Medulla oblongata (tissue), 1 donor: ENCODE results near the gene ANK2.
A peak's percentile ranks its signal among the peaks of the same experiment; 100 is the strongest.
"Not testable (repeated sequence)": the region's sequence is repeated elsewhere in the genome, so short reads cannot be mapped to it uniquely, and the experiment has no call there.

Source experiments
- DNase-seq: peaks from one replicate; pipeline ENCODE4 v3.0.0-alpha.2; 2015; ENCODE audit errors: extremely low spot score

Gene ANK2

DNA sequence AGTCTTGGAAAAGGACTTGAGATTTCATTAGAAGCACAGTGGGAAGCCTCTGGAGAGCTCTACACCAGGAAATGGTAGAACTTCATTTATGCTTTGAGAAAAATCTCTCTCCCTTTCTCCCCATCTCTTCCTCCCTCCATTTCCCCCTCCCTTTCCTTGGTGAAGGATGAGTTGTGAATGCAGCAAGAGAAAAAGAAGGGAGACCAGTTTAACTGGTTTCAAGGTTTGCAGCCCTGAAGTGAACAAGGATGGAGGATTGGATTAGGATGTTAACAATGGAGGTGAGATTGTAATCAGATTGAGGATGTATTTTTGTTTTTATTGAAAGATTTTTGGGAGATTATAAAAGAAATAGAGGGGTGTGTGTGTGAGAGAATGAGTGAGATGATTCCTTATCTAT is 99.5 kb downstream of the ANK2 start:
- DNase-seq, result no peak

DNA sequence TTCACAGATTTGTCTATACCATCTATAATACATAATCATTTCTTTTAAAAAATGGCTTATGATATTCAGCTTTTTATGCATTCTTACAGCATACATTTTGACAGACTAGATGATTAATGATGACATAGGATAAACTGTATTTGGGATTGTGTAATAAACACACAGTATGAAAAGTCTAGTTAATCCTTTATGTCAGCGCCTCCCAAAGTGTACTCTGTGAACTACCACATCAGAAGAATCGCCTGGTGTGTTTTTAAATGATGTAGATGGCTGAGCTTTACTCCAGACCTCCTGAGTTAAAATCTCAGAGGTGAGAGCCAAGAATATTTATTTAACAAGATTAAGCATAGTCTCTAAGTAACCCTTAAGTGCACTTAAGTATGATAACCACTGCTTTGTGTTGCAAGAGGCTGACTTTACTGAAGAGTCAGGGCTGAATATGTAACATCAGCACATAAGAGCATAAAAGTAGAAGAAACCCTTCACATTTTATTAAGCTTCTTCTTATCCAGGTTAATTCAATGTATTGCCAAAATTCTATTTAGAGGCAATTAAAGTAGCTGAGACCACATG is 104.2 kb downstream of the ANK2 start:
- DNase-seq, result no peak

DNA sequence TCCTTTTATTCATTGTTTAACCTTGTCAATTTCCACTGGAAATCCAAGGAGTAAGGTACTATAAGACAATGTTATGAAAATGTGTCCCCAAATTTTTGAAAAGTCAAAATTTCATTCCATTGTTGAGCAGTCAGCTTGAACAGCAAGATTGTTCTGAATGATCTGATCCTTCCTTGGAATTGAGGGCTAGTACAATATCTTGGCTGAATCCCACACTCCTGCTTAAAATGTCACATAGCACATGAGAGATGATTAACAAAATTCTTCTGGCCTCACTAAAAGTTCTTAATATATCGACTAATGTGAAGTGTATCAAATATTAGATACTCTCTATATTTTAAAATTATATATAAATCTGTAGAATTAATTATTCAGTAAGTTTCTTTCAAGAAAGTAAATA is 104.8 kb downstream of the ANK2 start:
- DNase-seq, result no peak

DNA sequence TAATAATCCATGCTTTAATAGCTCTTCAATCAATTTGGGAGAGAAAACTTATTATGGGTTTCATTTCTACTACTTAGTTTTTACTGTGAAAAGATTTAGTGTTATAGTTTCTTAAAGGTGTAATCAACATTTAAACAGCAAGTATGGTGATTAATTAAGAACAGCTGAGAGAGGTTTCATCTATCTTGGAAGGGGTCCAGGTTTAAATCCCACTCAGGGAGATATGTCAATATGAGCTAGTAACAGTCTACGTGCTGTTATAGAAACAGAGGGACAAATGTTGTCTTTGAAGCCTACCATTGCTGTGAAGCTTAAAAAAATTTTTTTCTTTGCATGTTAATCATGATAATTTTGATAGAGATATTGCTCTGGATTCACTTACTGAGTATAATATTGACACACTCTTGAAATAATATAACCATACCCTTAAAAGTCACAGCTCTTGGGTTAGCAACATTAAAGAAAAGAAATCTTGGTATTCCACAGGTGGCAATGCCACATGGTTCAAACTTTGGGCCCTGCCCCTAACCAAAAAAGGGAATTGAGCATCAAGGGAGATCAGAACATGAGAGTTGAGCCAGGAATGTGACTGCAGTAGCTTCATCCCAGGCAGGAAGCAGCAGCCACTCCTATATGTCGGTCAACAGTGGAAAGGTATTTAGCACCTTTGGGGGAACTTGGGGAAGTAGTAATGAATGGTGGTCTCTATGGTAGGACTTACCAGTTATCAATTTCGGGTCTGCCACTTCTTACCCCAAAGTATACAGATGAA is 107.8 kb downstream of the ANK2 start:
- no peak for DNase-seq

DNA sequence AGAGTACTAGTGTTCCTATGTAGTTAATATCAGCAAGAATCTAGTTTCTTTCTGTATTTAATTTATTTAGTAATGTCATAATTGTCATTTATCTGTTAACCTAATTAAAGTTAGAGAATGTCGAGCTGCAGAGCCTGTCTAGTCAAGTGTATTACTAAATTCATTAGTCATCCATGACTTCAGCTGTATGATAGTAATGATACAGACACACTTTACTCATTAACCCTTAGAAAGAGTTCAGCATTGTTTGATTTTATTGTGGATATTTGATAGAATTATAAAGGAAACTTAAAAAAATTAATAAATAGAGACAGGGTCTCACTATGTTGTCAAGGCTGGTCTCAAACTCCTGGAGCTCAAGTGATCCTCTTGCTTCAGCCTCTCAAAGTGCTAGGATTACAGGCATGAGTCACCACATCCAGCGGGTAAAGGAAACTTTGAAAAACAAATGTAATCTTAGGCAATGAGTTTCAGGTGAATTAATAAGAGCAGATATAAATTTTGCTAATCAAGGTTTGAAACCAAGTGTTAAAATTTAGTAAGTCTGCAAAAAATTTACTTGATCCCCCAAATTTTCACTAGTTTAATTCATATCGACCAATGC is 110.6 kb downstream of the ANK2 start:
- no peak for DNase-seq

DNA sequence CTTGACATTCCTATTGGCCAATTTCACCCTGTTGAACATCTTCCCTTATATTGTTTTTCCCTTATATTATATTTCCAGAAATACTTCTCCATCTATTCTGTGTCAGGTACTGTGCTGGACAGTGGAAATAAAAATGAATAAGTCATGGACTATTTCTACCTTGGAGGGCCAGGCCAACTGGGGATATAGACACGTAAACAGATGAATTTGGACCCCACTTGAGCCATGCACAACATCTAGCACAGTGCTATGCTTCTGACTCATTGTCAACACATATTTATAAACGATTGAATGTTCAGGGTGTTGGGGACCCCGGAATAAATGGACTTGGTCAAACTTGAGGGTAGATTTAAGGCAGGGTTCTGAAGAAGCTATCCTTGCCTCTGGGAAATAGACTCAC is 111.1 kb downstream of the ANK2 start:
- DNase-seq, result no peak

DNA sequence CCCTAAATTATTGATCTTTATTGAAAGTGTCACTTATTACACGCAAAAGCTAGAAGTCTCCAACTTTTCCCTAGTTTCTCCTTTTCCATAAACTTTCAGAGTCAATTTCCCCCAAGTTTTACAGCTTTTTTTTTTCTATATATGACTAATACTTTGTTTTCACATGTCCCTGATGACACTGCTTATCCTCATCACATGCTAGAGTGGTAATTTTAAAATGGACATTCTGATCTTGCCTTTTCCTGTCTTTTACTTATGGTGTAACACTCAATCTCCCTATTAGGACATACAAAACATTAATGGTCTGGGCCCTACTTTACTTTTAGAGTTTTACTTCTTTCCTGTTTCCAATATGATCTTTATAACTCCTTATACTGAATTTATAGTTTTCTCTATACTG is 112.6 kb downstream of the ANK2 start:
- no peak for DNase-seq

DNA sequence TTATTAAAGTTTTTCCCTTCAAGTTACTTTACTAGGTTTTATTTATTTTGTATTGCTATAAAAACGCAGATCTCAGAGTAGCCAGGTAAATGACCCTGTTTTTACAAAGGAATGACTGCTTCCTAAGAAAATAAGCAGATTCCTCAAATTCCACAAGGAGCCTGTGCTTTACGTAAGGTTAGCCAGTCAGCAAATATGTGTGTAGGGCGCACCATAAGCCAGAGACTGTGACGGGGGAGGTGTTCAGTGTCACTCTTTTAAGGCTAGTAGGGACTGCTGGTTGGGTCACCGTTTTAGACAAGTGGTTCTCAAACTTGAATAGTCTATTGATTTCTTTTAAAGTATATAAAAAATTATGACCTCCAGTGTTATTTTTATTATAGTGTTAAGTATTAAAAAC is 119.9 kb downstream of the ANK2 start:
- DNase-seq, result no peak

DNA sequence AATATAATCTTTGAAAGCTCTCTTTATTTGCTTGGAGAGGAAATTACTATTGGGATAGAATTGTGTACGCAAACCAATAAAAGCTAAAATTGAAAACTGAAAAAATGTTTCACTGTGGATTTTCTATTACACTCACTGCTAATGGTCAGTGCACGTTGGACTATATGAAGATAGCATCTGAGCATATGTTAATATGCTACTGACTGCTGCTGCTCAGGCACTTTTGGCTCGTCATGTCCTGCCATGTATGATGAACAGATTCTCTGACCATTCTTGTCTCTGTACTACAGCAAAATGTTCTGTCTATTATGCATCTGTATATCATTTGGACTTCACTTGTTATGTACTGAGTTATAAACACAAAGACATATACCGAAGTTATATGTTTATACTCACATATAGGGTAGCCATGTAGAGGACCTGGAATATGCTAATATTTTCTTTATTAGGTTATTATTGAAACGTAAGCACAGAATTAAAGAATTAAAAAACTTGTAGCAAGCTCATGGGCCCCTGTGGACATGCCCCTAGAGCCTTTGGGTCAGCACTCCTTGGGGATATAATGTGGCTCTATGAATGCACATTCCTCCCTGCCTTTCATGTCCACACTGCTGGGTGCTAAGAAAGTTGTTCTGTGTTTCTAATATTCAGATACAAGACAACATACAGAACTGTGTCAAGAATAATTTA is 120.8 kb downstream of the ANK2 start:
- no peak for DNase-seq

DNA sequence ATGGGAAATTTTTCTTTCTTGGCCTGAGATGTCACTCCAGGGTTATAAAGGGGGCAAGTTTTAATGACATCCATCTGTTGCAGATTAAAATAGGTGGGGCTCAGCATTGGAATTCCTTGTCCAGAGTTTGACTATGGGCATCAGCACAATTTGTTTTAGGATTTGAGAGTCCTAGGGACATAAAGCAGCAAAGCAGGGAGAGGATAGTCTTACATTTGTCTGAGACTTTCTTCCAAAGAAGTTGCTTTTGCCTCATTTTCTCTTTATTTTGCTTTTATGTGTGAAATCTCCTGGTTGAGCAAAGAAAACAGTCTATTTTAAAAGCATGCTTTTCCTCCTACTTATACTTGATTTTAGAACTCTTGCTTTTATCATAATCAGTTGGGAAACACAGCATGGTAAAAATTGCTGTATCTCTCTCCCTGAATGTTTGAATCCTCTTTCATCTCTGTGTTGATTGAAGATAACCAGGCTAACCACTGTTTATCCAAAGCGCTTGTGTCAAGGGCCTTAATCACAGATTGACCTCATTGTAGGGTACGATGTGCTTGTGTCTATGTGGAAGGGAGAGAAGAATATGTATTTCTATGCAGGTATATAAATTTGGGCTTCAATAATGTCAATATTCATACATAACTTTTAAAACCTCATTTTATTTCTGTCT is 121.5 kb downstream of the ANK2 start:
- no peak for DNase-seq

DNA sequence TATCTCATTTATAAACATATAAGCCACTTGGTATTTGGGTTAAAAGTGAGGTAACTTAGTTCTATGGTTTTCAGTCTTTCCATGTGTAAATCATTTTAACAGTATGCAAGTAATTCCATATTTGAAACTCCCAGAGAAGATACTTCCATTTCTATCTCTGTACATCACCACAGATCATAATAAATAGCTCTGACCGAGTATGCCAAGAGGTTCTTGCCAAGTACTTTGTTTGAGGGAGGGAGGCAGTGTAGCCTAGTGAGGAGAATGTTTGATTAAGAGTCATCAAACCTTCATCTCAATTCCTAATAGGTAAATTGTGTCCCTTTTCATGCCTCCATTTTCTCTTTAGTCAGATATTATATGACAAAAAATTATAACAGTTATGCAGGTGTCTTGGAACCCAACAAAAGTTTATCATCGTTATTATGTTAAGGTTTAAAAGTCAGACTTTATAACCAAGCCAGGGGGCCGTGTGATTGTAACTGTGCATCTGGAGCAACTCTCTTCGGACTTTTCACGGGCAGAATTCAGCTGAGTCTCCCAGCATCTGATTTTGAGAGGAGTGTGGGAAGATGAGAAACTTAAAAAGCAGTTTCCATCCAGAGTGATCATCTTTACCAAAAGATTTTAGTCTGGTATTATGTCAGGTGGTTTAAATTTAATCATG is 123.8 kb downstream of the ANK2 start:
- no peak for DNase-seq

DNA sequence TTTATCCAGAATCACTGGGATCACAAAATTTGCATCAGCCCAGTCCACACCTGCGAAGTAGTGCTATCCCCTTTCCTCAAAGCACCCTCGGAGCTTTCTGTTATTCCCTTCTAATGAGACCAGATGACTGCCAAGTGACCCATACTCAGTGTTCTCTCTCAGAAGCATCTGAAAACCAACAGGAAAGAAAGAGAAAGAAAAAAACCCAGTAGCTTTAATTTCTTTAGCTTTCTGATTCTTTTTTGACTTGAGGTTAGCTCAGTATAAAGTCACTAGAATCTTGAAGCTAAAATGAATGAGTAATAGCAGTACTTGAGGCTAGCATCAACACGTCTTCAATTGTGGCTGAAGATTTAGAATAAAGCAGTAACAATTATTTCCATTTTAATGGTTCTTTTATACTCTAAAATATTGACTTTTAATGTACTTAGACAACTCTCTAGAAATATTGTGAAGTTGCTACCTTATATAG is 124.4 kb downstream of the ANK2 start:
- peak; percentile 38 for DNase-seq

DNA sequence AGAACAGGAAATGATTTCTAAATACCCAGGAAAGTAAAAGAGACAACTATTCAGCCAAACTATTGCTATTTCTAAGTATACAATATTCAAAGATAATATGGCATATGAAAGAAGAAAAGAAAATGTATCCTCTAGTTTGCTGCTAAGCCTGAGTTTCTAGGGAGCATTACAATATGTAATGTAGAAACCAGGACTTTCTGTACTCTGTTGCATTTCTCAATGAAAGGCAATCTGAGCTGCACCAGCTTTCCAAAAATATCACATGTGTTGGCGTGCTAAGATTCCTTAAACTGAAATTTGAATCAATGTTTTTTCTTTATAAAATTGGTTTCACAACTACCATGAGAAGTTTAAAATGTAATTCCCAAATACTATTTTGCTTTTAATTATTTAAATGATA is 129.6 kb downstream of the ANK2 start:
- DNase-seq, result no peak

DNA sequence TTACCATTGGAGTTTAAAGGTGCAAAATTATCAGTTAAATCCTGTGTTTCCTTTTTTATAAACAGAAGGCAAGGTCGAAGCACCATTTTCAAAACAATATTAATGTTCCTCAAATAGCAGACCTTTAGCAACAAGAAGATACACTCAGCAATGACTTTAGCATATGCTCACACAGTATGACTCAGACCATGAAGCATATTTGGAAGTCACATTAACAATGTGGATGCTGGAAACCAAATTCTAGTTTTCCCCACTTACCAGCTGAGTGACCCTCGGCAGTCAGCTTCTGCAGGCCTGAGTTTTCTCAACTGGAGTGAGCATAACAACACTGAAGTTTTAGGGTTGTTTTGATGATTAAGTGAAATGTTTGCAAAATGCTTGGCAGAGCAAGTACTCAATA is 130.5 kb downstream of the ANK2 start:
- DNase-seq, result no peak

DNA sequence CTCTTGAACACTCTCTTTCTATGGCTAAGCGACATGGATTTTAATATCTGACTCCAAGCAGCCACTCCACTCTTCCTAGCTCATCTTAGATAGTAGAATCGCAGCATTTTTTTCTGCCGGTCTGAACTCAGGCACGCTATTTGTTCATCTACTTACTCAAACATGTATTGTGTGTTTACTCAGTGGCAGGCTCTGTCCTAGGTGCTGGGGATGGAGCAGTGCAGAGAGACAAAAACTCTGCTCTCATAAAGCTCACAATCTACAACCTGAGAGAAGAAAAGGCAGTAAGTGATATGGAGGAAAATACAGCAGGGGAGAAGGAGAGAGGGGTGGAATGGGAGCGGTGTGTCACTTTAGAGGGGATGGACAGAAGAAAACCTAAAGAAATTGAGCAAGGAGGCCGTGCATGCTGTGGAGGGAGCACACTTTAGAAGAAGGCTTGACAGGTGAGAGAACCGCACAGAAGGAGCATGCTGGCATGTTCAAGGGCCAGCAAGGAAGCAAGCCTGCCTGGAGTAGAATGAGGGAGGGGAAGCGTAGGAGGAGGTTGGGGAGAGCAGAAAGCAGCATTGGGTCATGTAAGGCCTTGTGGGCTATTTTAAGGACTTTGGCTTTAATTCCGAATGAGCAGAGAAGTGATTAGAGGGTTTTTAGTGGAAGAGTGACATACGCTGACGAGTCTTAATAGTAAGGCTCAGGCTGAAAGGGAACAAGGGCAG is 132.0 kb downstream of the ANK2 start:
- DNase-seq, result no peak

DNA sequence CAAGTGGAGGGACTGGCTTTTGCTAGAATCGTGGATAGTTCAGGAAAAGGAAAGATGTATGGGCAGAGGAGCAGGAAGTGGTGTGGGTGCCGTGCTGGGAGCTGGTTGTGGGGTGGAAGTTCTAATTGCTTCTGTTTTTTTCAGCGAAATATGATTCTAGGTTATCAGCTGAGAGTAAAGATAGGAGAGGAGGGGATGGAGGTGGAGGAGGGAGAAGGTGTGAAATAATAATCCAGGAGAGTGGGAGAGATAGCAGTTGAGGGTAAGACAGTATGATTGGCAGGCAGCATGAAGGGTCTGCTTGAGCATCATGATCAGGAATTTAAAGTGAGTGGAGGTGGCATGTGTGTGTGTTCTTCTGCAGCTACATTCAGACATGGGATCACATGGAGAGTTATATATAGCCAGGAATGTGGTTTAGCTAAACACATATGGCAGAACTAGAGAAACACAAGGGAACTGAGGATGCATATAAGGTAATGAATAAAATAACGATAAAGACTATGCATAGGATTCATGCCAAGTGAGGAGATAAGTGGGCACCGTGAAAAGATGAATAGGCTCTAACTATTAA is 133.7 kb downstream of the ANK2 start:
- DNase-seq, result no peak

DNA sequence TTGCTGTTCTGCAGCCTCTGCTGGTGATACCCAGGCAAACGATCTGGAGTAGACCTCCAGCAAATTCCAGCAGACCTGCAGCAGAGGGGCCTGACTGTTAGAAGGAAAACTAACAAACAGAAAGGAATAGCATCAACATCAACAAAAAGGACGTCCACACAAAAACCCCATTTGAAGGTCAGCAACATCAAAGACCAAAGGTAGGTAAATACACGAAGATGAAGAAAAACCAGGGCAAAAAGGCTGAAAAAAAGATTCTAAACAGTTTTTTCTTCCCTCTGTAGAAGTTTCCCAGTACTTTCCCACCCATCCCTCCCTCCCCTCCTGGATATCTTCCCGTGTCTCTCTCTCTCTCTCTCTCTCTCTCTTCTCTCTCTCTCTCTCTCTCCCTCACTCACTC is 136.8 kb downstream of the ANK2 start:
- DNase-seq, result not testable (repeated sequence)

DNA sequence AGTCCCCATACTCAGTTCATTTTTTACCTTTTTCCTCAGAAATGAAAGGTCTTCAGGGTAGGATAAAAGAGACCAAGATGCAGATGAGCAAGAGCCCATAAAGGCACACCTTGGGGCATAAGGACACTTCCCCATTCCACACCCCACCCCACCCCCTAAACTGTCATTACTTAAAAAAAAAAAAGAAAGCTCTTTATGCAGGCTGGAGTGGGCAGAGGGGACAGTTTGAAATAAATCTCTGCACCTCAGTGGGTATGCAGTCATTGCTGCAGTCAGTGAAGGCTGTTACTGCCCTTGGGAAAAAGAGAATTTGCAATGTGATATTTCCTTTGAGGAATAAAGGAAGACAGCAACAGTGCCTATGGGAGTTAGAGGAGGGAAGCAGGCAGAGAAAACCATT is 137.5 kb downstream of the ANK2 start:
- no peak for DNase-seq

DNA sequence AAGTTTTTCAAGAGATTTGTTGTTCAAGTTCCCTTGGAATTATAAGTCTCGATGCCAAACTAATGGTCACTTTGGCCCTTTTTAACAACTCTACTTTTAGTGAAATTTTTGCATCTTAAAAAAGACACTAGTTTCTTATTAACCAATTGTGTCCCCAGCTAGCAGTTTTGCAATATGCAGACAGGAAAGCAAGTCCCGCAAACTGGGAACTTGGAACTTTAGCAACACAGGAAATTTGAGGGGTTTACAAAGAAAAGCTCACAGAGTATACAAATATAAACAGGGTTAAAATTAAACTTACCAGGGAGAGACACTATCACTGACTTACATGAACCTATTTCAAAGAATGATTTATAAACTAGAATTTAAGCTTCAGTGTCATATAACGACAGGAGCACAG is 137.9 kb downstream of the ANK2 start:
- DNase-seq, result no peak

DNA sequence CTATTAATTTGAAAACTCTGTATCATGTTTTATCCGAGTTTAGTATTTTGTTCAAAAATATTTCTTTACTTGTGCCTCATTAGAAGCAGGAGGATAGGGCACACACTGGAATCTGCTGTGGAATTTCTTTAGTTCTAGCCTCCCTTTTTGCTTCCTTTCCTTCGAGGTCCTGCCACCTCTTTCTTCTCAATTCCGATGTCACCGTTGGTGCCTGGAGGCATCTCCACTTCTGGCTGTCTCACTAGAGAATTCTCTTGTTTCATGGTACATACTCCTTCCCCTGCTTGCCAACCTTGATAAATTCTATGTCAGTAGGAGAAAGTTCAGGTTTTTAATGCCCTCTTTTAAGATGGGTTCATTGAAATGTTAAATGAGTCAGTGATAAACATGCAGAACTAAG is 140.1 kb downstream of the ANK2 start:
- DNase-seq, result no peak

DNA sequence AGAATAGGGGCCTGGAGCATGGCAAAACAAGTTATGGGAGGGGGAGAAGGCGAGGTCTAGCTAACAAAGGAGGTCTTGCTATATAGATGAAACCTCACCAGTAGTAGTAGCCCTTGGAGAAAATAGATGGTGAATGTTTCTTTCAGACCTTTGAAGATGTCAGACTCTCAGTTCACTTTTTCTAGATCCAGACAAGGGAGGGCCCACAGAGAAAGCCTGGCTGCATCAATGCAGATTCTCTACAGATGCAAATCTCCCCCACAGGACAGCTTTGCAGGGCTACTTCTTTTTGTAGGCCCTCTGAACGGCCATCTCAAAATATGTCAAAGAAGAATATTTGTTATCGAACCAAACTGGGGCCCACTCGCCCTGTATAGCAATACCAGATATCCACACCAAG is 159.7 kb downstream of the ANK2 start:
- no peak for DNase-seq
